A673 (cell line): Measurements from ENCODE around the gene ETV3L.

Experiments used
- CTCF ChIP-seq: fragments of 300-800, 200-600 bp; sonication (generic); conservative IDR thresholded peaks from 2 replicates; pipeline ENCODE4 v1.5.1; 2017; ENCODE audit warnings: low read depth, mild to moderate bottlenecking, antibody characterized with exemption, low read length, moderate library complexity, mixed read lengths
- EZH2 ChIP-seq: fragments of 200-600 bp; sonication (generic); IDR thresholded peaks from 2 replicates; pipeline ENCODE4 v1.6.1; 2017; ENCODE audit warnings: borderline replicate concordance, low read depth, mild to moderate bottlenecking, mixed read lengths, antibody characterized with exemption, low read length; ENCODE audit not compliant: poor library complexity, severe bottlenecking

GRCh38 chr1:157138220-157139051 lies 38.8 kb upstream of the ETV3L start, which contains the start of gene ETV3:
- no peak for TF ChIP-seq CTCF
- no peak for TF ChIP-seq EZH2
